Stimulated activated CD4-positive, alpha-beta T cell treated with anti-CD3 and anti-CD28 coated beads, Interleukin-1b, Interleukin-23, amount 100 ng/mL, for 4 hours (primary cell): ENCODE results near the gene SCO2.
A peak's percentile ranks its signal among the peaks of the same experiment; 100 is the strongest.

ENCODE experiments used
- DNase-seq, 2 donors: peaks; one replicate each; pipeline ENCODE4 v3.0.0-alpha.2; 2020; ENCODE audit warnings: low read depth in 2 of 2

The SCO2 gene

DNA sequence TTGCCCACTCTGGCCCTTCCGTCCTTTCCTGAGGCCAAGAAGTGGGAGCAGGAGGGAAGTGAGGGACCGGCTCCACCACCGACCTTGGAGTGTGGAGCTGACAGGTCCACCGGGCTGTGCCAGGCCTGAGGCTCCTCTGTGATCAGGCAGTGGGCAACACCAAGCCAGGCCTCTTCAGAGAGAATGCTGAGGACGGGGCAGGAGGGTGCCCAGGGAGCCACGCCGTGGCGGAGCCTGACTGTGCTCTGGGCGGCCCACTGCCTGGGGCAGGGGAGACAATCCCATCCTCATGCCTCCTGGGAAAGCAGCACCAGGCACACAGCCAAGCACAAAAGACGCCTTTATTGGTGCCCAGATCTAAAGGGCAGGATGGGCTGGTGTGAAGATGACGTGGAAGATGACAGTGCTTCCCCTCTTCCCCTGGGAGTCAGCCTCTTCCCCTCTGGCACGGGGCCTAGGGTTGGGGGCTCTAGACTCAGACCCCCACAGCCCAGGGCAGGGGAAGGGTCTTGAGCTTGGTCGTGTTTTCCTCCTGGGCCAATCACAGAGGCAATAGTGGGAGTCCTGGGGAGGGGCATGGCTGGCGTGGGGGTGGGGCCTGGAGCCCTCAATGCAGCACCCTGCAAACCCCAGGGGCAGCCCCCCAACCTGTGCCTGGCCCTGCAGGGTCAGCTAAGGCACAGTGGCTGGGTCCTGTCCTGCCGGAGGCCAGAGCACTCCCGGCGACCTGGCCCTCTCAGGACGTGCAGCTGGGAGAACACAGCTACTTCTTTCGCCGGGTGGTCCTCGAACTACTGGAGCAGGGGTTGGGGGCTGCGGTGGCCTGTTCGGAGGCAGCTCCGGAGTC lies 22.5 kb downstream of the SCO2 start:
- no peak for DNase-seq

DNA sequence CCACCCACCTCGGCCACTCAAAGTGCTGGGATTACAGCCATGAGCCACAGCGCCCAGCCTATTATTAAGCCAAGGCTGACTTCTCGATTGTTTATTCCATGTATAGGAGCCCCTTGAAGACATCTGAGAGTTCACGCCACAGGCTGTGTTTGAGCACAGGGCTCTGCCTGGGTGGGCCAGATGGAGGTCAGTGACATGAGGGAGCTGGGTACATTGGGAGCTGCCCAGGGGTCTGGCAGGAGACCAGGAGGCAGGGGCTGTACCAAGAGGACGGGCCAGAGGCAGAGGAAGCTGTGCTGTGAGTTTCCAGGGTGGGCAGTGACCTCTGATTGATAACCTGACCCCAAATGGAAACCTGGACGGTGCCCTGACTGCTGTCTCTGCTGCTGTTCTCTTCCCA lies 23.3 kb downstream of the SCO2 start:
- DNase-seq, result no peak

DNA sequence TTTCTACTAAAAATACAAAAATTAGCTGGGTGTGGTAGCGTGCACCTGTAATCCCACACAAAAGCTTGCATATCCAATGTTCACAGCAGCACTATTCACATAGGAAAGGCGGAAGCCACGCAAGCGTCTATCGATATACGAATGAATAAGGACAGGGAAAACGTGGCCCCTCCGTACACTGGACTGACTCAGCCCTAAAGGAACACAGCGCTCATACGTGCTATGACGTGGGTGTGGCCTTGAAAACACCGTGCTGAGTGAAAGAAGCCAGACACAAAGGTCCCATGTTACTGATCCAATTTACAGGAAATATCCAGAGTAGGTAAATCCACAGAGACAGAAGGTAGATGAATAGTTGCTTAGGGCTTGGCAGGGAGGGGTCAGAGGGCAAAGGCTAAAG lies 24.9 kb downstream of the SCO2 start:
- no peak for DNase-seq

DNA sequence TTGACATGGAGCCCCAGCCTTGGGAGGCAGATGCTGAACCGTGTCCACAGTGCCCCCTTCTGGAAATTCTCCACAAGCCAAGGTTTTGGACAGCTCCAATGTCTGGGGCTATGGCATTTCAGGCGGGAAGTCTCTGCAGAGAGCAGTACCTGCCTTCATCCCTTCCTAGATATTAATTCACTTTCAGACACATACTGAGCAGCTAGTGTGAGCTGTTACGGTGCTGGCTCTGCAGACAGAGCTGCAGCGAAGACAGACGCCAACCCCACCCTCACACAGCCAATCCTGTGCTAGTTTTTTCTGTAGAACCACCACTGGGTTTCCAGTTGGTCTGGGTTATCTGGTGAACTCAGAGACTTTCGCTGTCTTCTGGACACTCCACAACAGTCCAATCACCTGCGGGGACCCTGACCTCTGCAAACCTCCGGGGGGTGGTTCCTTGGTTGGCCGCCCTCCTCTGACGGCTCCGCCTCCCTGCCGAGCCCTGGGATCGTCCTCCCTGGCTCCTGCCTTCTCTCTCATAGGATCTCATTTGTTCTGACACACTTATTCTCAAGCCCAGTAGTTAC lies 27.0 kb downstream of the SCO2 start:
- peak; percentile 39 to 62 for DNase-seq

DNA sequence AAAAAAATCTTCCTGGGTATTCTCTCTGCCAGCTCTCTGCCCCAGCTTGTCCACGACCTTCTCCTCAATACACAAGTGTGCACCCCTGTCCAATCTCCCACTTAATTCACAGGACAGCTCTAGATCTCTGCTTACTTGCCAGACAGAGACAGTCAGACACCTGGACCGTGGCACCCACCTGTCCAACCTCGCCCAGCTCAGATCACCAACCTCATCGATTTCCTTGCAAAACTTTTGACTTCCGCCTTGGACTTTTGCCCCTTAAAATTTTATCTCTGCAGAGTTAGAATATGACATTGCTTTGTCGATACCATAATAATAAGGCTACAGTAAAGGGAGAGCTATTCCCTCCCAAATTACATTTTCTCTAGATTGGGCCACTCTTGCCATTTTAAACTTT lies 28.3 kb downstream of the SCO2 start:
- DNase-seq, result no peak

DNA sequence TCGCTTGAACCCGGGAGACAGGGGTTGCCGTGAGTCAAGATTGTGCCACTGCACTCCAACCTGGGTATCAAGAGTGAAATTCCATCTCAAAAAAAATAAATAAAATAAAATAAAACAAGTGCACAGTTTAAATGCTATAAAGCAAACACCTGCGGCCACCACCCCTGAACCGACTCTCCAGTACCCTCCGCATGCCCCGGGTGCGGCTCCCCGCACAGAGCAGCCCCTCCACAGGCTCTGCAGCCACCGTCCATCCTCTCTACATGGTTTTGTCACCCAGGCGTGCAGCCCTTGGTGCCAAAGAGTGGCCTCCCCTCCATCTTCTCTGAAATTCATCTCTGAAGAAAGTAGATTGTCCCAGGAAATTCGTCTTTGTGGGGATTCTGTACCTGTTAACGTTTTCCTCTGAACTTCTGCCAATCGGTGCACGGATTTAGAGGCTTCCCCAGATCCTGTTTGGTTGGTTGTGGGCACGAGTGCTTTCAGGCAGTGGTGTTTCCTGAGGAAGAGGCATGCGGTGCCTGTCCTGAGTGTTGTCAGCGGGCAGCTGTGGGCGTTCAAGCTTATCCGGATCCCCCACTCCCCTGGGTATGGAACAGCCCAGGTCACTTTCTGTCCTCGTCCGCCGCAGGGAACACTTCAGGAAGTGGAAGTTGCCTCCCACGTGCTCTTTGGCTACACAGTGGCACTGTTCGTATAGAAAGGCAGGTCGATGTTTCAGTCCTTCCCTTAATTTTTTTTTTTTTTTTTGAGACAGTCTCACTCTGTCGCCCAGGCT lies 34.7 kb downstream of the SCO2 start:
- no peak for DNase-seq

DNA sequence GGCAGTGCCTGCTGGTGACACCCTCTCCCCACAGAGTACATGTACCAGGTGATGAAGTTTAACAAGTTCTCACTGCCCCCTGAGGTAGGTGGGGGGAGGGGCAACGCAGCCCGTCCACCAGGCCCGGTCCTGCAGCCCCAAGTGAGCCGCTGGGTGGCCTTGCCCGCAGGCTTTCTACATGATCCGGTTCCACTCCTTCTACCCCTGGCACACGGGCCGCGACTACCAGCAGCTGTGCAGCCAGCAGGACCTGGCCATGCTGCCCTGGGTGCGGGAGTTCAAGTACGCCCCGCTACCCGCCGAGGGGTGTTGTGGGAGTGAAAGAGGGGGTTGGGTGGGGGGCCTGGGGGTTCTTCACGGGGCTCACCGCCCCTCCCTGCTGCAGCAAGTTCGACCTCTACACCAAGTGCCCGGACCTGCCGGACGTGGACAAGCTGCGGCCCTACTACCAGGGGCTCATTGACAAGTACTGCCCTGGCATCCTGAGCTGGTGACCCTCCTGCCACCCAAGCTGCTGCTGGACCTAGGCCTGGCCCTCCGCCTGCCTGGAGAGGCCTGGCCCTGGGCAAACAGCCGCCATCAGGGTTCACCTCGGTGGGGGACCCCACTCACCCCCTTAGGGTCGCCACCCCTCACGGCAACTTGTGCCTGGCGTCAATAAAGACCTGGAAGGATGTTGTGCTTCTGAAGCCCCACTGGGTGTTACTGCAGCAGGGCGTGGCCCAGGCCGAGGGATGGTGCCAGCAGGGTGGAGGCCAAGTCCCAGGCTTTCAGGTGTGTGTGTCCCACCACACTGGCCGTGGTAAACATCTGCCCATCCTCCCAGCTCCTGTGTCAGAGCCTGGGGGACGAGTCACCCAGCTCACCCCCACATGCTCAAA lies 35.8 kb downstream of the SCO2 start:
- no peak for DNase-seq

DNA sequence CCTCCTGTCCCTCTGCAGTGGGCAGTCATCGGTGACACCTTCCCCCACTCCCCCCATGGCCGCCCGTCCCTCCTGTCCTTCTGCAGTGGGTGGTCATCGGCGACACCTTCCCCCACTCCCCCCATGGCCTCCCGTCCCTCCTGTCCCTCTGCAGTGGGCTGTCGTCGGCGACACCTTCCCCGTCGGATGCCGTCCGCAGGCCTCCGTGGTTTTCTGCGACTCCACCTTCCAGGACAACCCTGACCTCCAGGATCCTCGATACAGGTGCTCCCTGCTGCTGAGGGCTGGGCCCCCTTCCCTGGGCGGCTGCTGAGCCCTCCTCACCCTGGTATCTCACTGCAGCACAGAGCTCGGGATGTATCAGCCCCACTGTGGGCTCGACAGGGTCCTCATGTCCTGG lies 36.5 kb downstream of the SCO2 start:
- DNase-seq, result no peak

DNA sequence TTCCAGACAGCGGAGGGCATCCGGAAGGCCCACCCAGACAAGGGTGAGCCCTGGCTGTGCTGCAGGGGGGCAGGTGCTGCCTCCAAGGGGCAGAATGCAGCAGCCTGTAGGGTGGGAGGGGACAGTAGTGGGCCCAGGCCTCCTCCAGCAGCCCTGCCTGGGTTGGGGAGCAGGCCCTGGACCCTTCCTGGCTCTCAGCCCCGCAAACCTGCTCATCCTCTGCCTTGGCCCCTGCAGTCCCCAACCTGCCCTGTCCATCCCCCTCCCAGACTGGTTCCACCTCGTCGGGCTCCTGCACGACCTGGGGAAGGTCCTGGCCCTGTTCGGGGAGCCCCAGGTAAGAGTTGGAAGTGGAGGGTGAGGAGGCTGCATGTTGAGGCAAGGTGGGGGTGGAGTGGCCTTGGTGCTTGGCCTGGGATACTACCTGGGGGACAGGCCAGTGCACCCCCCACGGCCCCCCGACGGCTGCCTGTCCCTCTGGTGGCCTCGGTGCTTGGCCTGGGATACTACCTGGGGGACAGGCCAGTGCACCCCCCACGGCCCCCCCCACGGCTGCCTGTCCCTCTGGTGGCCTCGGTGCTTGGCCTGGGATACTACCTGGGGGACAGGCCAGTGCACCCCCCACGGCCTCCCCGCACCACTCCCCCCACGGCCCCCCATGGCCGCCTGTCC lies 37.3 kb downstream of the SCO2 start:
- DNase-seq, result no peak

DNA sequence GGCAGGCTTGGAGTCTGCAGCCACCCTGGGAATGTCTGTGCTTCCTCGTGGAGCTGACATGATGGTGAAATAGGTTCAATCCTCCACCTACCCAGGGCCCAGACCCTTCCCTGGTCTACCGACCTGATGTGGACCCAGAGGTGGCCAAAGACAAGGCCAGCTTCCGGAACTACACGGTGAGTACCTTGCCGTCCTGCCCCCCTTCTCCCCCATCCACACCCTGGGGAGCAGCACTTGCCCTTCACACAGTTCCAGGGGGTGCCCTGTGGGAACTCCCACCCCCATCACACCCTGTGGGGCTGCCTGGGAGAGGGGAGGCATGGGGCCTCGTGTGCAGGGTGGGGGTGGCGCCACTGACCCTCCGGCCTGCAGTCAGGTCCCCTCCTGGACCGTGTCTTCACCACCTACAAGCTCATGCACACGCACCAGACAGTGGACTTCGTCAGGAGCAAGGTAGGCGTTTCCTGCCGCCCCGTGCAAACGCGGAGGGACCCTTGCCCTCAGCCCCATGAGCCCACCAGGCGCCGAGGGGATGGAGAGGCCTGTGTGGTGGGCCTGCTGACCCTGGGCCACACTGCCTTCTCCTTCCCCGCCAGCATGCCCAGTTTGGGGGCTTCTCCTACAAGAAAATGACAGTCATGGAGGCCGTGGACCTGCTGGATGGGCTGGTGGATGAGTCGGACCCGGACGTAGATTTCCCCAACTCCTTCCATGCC lies 38.0 kb downstream of the SCO2 start:
- no peak for DNase-seq

DNA sequence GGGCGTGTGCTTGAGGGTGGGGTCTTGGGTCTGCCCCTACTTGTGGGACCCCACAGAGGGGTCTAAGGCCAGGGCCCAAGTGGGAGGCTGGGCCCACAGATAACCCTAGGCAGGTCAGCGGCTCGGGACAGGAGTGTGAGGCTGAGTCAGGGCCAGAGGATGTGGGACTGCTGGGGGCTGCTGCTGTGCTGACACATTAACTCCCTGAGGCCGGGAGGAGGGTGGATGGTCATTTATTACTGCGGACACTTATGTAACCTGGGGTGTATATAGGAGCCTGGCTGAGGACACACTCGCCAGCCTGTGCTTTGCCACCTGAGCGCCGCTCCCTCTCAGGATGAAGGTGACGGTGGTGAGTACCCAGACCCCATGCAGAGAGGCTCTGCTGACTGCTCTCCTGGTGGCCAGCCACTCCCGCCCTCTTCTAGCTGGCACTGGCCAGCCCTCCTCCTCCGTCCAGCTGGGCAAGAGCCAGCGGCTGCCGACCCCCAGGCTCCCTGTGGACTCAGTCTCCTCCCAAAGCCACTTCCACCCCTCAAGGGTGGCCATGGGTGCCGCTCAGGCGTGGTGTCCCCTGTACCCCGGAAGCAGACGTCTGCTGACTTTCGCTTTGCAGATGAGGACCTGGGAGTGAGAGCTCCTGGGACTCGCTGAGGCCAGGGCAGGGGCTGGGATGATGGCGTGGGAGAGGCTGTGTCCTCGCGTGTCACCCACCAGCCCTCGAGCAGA lies 38.7 kb downstream of the SCO2 start, which contains the start of gene MIOX:
Gene MIOX (plus strand): TSS at position 299 of the 729 bp plus-strand sequence. CDS start 39 bp downstream, at position 338.
- DNase-seq, result no peak

DNA sequence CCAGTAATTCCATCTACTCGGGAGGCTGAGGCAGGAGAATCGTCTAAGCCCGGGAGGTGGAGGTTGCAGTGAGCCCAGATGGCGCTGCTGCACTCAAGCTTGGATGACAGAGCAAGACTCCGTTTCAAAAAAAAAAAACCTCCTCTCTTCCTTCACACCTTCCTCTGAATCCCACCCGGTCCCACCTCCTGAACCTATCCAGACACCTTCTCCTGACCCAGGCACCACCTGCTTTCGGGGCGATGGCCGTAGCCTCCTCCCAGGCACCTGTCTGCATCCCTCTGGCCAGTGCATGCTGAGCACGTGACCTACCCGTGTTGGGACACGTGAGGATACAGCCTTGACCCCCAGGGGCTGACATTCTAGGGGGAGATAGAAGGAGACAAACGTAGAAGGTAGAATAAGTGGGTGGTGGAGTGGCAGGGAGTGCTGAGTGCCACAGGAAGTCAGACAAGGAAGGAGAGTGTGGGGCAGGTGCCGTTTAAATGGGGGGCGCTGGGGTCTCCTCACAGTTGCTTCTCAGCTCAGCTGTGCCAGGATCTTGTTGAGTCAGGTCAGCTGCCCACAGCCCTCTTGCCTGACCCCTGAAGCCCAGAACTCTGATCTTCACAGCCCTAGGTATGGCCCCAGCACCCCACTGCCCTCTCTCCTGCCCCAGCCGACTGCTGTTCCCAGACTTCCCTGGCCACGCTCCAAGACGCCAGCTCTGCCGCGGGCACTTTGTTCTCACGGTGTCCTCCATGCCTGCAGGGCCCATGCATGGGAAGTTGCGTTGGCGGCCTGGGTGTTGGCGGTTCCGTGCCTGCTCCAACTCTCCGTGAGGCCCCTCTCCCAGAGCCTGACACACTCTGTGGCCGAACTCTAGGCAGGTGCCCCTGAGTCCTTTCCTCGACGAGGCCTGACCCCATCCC lies 39.9 kb downstream of the SCO2 start:
- no peak for DNase-seq

DNA sequence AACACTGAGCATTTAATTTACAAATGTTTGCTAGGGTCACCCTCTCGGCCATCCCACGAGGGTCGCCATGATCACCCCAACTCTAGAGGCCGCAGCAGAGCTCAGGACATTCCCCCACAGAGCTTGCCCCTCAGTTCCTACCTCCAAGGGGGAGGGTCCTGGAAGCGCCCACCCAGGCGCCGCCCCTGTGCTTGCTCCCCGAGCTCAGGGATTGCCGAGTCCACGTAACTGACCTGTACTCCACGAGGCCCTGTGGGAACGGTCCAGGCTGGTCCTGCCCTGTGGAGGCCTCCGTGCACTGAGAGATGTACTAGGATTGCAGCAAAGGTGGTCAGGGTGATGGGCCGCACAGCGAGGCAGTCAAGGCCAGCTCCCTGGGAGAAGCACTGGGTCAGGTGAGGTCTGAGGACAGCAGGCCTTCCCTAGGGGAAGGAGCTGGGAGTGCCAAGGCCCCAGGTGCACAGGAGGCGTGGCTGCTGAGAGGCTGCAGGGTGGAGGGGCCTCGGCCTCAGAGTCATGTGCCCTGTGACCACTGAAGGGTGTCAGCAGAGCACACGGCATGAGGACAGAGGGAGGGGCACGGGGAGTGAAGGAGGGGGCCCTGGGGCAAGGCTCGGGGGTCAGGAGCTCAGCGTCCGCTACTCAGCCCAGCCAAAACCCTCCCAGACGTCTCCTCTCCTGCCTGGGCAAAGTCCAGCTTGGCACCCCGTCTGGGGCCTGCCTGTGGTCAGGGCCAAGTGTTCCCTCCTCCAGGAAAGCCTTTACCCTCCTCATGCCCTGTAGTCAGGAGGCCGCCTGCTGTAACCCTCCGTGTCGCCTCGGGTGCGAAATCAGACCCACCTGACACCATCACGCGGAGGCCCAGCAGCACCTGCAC lies 41.2 kb downstream of the SCO2 start:
- DNase-seq, result no peak

DNA sequence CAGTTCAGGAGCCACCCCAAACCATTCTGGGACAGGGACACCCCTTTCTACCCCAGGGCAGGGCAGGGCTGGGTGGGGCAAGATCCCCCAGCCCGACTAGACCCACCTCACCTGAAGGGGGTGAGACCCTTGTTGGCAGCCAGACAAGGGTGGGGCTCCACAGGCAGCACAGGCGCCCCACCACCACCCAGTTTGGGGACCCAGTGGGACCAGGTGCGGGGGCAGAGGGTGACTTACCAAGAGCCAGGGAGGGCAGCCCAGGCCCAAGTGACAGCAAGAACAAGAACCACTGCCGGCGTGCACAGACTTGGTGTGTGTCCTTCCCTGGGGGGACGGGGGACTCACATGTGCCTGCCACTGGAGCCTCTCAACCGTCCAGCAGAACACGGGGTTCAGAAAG lies 41.8 kb downstream of the SCO2 start:
- no peak for DNase-seq

DNA sequence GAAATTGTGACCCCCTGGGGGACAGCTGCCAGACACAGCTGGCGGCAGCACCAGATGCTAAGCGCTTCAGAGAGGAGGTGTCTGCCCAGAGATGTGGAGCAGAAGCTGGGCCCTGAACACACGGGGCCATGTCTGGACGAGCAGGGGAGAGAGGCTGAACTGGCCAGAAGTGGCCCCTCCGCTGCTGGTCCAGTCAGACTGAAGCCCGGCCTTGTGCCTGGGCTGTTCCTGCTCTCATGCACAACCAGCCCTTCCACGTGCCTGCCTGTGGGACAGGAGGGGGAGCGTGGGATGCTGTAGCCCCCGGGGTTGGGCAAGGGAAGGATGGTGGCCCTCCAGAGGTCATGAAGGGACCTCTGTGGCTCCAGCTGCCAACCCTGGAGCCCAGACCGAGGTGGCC lies 42.3 kb downstream of the SCO2 start:
- DNase-seq, result no peak

DNA sequence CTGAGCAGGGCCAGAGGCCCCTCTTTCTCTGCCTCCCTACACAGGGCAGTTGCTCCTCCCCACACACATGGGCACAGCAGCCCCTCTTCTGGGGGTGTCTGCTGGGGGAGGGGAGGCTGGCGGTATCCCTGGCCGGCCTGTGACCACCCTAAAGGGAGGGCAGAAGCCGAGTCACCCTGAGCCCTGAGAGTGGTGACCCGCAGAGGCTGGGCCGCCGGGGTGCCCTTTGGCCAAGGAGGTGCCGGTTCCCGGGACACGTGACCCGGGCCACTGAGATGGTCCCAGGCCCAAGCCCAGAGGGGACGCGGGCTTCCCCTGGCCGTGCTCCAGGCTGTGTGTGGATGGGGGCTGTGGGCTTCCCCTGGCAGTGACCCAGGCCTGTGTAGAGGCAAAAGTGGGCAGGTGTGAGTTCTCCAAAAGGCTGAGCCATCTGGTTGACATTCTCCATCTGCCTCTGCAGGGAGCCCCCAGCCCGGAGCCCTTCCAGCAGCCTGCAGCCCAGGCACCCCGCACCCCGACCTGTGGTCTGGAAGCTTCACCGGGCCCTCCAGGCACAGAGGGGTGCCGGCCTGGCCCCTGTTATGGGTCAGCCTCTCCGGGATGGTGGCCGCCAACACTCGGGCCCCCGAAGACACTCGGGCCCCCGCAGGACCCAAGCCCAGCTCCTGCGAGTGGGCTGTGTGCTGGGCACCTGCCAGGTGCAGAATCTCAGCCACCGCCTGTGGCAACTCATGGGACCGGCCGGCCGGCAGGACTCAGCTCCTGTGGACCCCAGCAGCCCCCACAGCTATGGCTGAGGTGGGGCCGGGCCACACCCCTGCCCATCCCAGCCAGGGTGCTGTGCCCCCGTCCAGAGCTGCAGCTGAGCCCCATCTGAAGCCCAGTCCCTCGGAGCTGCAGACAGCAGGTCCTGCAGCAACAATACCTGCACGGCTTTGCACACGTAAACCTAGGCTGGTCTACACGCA lies 43.0 kb downstream of the SCO2 start:
- no peak for DNase-seq
